Measurements from ENCODE around the gene POGLUT2. TPM values are rescaled to one million over a fixed set of nuclear protein-coding genes. Genes with fewer than 3 reads are reported as not detected.
"Not testable (repeated sequence)": the region's sequence is repeated elsewhere in the genome, so short reads cannot be mapped to it uniquely, and the experiment has no call there.

The POGLUT2 gene
- total RNA-seq, 1 donor from 2014 or later = 15.2 TPM

DNA sequence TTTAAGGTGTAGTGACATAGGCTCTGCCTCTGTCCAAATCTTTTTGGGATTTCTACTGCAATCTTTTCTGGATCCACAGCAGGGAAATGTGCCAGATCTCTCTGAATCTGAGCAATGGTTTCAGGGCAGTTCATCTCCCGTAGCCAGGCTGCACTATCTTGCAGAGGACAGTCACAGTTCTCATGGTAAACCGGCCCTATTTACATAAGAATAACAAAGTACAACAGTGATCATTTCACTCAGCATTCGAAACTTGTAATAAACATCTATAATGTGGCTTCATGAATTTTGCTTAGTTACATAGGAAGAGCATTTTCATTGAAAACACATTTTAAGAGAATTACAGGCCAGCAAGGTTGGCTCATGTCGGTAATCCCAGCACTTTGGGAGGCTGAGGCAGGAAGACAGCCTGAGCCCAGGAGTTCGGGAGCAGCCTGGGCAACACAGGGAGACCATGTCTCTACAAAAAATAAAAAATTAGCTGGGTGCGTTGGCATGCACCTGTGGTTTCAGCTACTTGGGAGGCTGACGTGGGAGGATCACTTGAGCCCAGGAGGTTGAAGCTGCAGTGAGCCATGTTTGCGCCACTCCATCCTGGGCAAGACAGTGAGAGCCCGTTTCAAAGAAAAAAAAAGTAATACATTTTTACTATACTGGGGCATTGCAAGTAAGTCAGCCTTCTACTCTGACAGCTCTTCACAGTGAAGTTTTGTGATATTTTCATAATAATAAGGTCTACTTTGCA, 5.0 kb downstream of the POGLUT2 start:
- Mint-ChIP-seq H3K4me1 (ENCODE audit: unreplicated experiment) (no peaks in the 10 kb centered on the region), H3K9me3 (ENCODE audit: unreplicated experiment) (no peaks in the 10 kb centered on the region), H3K27me3 (ENCODE audit: unreplicated experiment) (no peaks in the 10 kb centered on the region), H3K27ac (ENCODE audit: unreplicated experiment) (no peak overlapping the region), H3K4me3 (ENCODE audit: unreplicated experiment) (no peak overlapping the region), H3K36me3 (ENCODE audit: low read depth, unreplicated experiment) (peaks cover 11% of the 10 kb centered on the region)
- TF ChIP-seq, protein P1, sequence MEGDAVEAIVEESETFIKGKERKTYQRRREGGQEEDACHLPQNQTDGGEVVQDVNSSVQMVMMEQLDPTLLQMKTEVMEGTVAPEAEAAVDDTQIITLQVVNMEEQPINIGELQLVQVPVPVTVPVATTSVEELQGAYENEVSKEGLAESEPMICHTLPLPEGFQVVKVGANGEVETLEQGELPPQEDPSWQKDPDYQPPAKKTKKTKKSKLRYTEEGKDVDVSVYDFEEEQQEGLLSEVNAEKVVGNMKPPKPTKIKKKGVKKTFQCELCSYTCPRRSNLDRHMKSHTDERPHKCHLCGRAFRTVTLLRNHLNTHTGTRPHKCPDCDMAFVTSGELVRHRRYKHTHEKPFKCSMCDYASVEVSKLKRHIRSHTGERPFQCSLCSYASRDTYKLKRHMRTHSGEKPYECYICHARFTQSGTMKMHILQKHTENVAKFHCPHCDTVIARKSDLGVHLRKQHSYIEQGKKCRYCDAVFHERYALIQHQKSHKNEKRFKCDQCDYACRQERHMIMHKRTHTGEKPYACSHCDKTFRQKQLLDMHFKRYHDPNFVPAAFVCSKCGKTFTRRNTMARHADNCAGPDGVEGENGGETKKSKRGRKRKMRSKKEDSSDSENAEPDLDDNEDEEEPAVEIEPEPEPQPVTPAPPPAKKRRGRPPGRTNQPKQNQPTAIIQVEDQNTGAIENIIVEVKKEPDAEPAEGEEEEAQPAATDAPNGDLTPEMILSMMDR (IDR thresholded peaks at IDR 0.05; ENCODE audit: unreplicated experiment) = no peak
- no peak for DNase-seq (ENCODE audit: low spot score)

DNA sequence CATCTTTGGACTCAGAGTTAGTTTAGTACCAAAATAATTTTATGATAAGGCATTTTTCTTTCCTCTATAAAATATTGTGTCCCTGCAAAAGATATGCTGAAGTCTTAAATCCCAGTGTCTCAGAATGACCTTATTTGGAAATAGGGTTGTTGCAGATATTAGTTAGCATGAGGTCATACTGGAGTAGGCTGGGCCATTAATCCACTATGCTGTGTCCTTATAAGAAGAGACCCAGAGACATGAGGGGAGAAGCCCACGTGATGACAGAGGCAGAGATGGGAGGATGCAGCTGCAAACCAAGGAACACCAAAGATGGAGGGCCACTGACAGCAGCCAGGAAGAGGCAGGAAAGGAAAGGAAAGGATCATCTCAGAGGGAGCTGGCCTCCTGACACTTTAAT, 6.4 kb downstream of the POGLUT2 start:
- H3K4me3 Mint-ChIP-seq (ENCODE audit: unreplicated experiment) = no peak overlapping the region
- TF ChIP-seq, protein P1 (IDR thresholded peaks at IDR 0.05; ENCODE audit: unreplicated experiment) = no peak
- no peaks in the 10 kb centered on the region for H3K9me3 Mint-ChIP-seq (ENCODE audit: unreplicated experiment)
- no peaks in the 10 kb centered on the region for H3K4me1 Mint-ChIP-seq (ENCODE audit: unreplicated experiment)
- no peak overlapping the region for H3K27ac Mint-ChIP-seq (ENCODE audit: unreplicated experiment)
- H3K36me3 Mint-ChIP-seq (ENCODE audit: low read depth, unreplicated experiment) = peaks cover 13% of the 10 kb centered on the region
- H3K27me3 Mint-ChIP-seq (ENCODE audit: unreplicated experiment) = no peaks in the 10 kb centered on the region
- no peak for DNase-seq (ENCODE audit: low spot score)

DNA sequence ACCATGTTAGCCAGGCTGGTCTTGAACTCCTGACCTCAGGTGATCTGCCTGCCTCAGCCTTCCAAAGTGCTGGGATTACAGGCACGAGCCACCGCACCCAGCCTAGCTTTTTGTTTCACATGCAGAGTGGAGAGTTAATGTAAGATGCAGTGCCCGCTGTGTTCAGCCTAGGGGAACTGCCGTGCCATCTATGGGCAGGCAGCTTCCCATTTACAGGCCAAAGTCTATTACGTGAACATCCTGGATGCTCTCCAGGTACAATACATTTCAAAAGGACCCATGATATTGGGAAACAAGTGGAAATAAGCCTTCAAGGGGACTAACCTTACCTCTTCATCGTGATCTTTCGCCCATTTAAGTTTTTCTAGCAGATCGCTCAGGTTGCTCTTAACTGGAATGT, 10.1 kb downstream of the POGLUT2 start:
- Mint-ChIP-seq H3K36me3 (ENCODE audit: low read depth, unreplicated experiment) (peaks cover 15% of the 10 kb centered on the region), H3K9me3 (ENCODE audit: unreplicated experiment) (no peaks in the 10 kb centered on the region)

DNA sequence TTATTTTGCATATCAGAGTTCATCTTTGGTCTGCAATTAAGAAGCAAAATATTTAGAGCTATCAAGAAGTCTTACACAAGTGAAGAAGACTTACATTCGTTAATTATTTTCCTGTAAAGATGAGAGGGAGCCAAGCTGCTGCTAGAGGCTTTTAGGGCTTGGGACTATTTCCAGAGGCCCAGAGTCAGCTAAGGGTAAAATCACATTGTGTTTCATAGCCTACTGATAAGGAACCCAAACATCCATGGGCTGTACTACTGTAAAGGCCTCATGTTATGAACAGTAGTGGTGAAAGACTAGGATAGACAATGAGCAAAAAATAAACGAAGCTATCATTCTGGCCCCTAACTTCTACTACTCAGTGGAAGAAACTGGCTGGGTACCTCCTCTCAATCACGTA, 14.3 kb downstream of the POGLUT2 start:
- no peak for DNase-seq (ENCODE audit: low spot score)
- peaks cover 8% of the 10 kb centered on the region for H3K4me1 Mint-ChIP-seq (ENCODE audit: unreplicated experiment)
- H3K4me3 Mint-ChIP-seq (ENCODE audit: unreplicated experiment) = no peak overlapping the region
- H3K27me3 Mint-ChIP-seq (ENCODE audit: unreplicated experiment) = peaks cover 3% of the 10 kb centered on the region
- H3K9me3 Mint-ChIP-seq (ENCODE audit: unreplicated experiment) = no peaks in the 10 kb centered on the region
- H3K27ac Mint-ChIP-seq (ENCODE audit: unreplicated experiment) = no peak overlapping the region
- TF ChIP-seq, protein P1 (IDR thresholded peaks at IDR 0.05; ENCODE audit: unreplicated experiment) = no peak
- peaks cover 35% of the 10 kb centered on the region for H3K36me3 Mint-ChIP-seq (ENCODE audit: low read depth, unreplicated experiment)

More for the DNA sequence above, 10.1 kb downstream of the POGLUT2 start:
- Mint-ChIP-seq H3K4me1 (ENCODE audit: unreplicated experiment) (no peaks in the 10 kb centered on the region), H3K27me3 (ENCODE audit: unreplicated experiment) (no peaks in the 10 kb centered on the region), H3K4me3 (ENCODE audit: unreplicated experiment) (no peak overlapping the region), H3K27ac (ENCODE audit: unreplicated experiment) (no peak overlapping the region)
- DNase-seq (ENCODE audit: low spot score) = no peak
- TF ChIP-seq, protein P1 (IDR thresholded peaks at IDR 0.05; ENCODE audit: unreplicated experiment) = no peak

DNA sequence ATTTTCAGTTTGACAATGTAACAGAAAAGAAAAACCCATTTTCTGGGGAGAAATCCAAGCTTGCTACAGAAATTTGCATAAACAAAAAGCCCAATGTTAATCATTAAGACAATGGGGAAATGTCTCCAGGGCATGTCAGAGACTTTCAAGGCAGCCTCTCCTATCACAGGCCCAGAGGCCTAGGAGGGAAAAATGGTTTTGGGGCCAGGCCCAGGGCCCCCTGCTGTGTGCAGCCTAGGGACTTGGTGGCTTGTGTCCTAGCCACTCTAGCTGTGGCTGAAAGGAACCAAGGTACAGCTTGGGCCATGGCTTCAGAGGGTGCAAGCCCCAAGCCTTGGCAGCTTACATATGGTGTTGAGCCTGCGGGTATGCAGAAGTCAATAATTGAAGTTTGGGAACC, 17.2 kb downstream of the POGLUT2 start:
- peaks cover 3% of the 10 kb centered on the region for H3K27me3 Mint-ChIP-seq (ENCODE audit: unreplicated experiment)
- TF ChIP-seq, protein P1 (IDR thresholded peaks at IDR 0.05; ENCODE audit: unreplicated experiment) = no peak
- no peak overlapping the region for H3K27ac Mint-ChIP-seq (ENCODE audit: unreplicated experiment)
- H3K4me1 Mint-ChIP-seq (ENCODE audit: unreplicated experiment) = peaks cover 11% of the 10 kb centered on the region
- H3K4me3 Mint-ChIP-seq (ENCODE audit: unreplicated experiment) = no peak overlapping the region
- H3K9me3 Mint-ChIP-seq (ENCODE audit: unreplicated experiment) = no peaks in the 10 kb centered on the region
- H3K36me3 Mint-ChIP-seq (ENCODE audit: low read depth, unreplicated experiment) = peaks cover 34% of the 10 kb centered on the region
- DNase-seq (ENCODE audit: low spot score) = no peak

DNA sequence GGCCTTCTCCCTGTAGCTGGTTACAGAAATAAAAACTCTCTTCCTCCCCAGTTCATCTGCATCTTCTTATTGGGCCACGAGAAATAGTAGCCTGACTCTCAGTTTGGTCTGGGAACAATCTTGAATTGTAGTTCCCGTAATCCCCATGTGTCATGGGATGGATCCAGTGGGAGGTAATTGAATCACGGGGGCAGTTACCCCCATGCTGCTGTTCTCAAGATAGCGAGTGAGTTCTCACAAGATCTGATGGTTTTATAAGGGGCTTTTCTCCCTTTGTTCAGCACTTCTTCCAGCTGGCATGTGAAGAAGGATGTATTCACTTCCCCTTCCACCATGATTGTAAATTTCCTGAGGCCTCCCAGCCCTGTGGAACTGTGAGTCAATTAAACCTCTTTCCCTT, 18.1 kb downstream of the POGLUT2 start:
- peak overlapping the region; percentile 86 for H3K27ac Mint-ChIP-seq (ENCODE audit: unreplicated experiment)
- not testable (repeated sequence) for H3K27me3 Mint-ChIP-seq (ENCODE audit: unreplicated experiment); H3K9me3 Mint-ChIP-seq (ENCODE audit: unreplicated experiment); DNase-seq (ENCODE audit: low spot score); H3K4me3 Mint-ChIP-seq (ENCODE audit: unreplicated experiment)
- H3K36me3 Mint-ChIP-seq (ENCODE audit: low read depth, unreplicated experiment) = peaks cover 34% of the 10 kb centered on the region
- H3K4me1 Mint-ChIP-seq (ENCODE audit: unreplicated experiment) = peaks cover 11% of the 10 kb centered on the region
